Embryonic facial prominence (tissue), 1 donor: ENCODE data around the gene LTBP3.
A peak's percentile ranks its signal among the peaks of the same experiment; 100 is the strongest.

Experiments used
- DNase-seq: peaks from one replicate; pipeline ENCODE4 v3.0.0-alpha.2; 2016; ENCODE audit errors: extremely low spot score

The LTBP3 gene

GRCh38 chr11:65554057-65554818 is 3.9 kb downstream of the LTBP3 start:
- no peak for DNase-seq

GRCh38 chr11:65553301-65554001 is 4.7 kb downstream of the LTBP3 start:
- no peak for DNase-seq

GRCh38 chr11:65552388-65552951 is 5.7 kb downstream of the LTBP3 start:
- DNase-seq, result no peak

GRCh38 chr11:65551572-65552387 is 6.4 kb downstream of the LTBP3 start:
- DNase-seq, result no peak

GRCh38 chr11:65549096-65549495 is 9.1 kb downstream of the LTBP3 start:
- no peak for DNase-seq

GRCh38 chr11:65548395-65548794 is 9.8 kb downstream of the LTBP3 start:
- DNase-seq, result no peak

- no peak for DNase-seq
Observed at GRCh38 chr11:65547446-65548125, 10.6 kb downstream of the LTBP3 start.

GRCh38 chr11:65546217-65546958 is 11.8 kb downstream of the LTBP3 start:
- no peak for DNase-seq

- DNase-seq, result no peak
Observed at GRCh38 chr11:65545853-65546216, 12.3 kb downstream of the LTBP3 start.

- DNase-seq, result no peak
Observed at GRCh38 chr11:65542738-65543390, 15.3 kb downstream of the LTBP3 start.

GRCh38 chr11:65541093-65541982 is 16.8 kb downstream of the LTBP3 start:
- DNase-seq, result no peak

GRCh38 chr11:65540290-65541092 is 17.7 kb downstream of the LTBP3 start:
- no peak for DNase-seq

GRCh38 chr11:65539744-65540289 is 18.3 kb downstream of the LTBP3 start:
- DNase-seq, result peak; percentile 69

- no peak for DNase-seq
Observed at GRCh38 chr11:65538915-65539743, 19.0 kb downstream of the LTBP3 start.

- no peak for DNase-seq
Observed at GRCh38 chr11:65538232-65538914, 19.8 kb downstream of the LTBP3 start.

- DNase-seq, result no peak
Observed at GRCh38 chr11:65537620-65538231, 20.4 kb downstream of the LTBP3 start.
